T-helper 1 cell treated with Interleukin-12 subunit alpha and Interleukin-12 subunit beta and Interleukin-4 antibody, amounts not matched to agents 30 μg/mL and 1 μg/mL, for 36 hours (primary cell): Measurements from ENCODE around the gene SERTAD3.
A peak's percentile ranks its signal among the peaks of the same experiment; 100 is the strongest.
"Not testable (repeated sequence)": the region's sequence is repeated elsewhere in the genome, so short reads cannot be mapped to it uniquely, and the experiment has no call there.

Experiments used
- H3K27ac Mint-ChIP-seq: one replicate; pipeline ENCODE4 v1.8.0; 2021; ENCODE audit warnings: mild to moderate bottlenecking, mixed read lengths
- H3K27me3 Mint-ChIP-seq: one replicate; pipeline ENCODE4 v1.8.0; 2021; ENCODE audit warnings: low read depth, mixed read lengths
- H3K36me3 Mint-ChIP-seq: one replicate; pipeline ENCODE4 v1.8.0; 2021; ENCODE audit warnings: low read depth, mixed read lengths
- H3K4me1 Mint-ChIP-seq: one replicate; pipeline ENCODE4 v1.8.0; 2021; ENCODE audit warnings: low read depth, mixed read lengths
- H3K4me3 Mint-ChIP-seq: one replicate; pipeline ENCODE4 v1.8.0; 2021; ENCODE audit warnings: mild to moderate bottlenecking, moderate library complexity, mixed read lengths
- H3K9me3 Mint-ChIP-seq: one replicate; pipeline ENCODE4 v1.8.0; 2021; ENCODE audit warnings: mixed read lengths

SERTAD3 gene

GRCh38 chr19:40445780-40446262 lies 1.7 kb upstream of the SERTAD3 start:
- Mint-ChIP-seq H3K27me3 (no peaks in the 10 kb centered on the region), H3K36me3 (peaks cover 11% of the 10 kb centered on the region), H3K9me3 (no peaks in the 10 kb centered on the region), H3K4me3 (peak overlapping the region; percentile 67), H3K27ac (peak overlapping the region; percentile 41), H3K4me1 (peaks cover 13% of the 10 kb centered on the region)

- Mint-ChIP-seq H3K4me3 (peak overlapping the region; percentile 100), H3K27ac (peak overlapping the region; percentile 90), H3K9me3 (no peaks in the 10 kb centered on the region), H3K27me3 (no peaks in the 10 kb centered on the region), H3K4me1 (peaks cover 13% of the 10 kb centered on the region), H3K36me3 (peaks cover 13% of the 10 kb centered on the region)
These were observed 734 bp upstream of the SERTAD3 start for GRCh38 chr19:40444825-40445312.

GRCh38 chr19:40443131-40443999 lies 770 bp downstream of the SERTAD3 start:
- H3K36me3 Mint-ChIP-seq: peaks cover 11% of the 10 kb centered on the region
- H3K9me3 Mint-ChIP-seq: no peaks in the 10 kb centered on the region
- H3K4me3 Mint-ChIP-seq: peak overlapping the region; percentile 100
- peak overlapping the region; percentile 99 for H3K27ac Mint-ChIP-seq
- no peaks in the 10 kb centered on the region for H3K27me3 Mint-ChIP-seq
- H3K4me1 Mint-ChIP-seq: peaks cover 17% of the 10 kb centered on the region

- no peaks in the 10 kb centered on the region for H3K27me3 Mint-ChIP-seq
These were observed 1.6 kb downstream of the SERTAD3 start for GRCh38 chr19:40442328-40443130.

GRCh38 chr19:40441719-40442253 lies 2.3 kb downstream of the SERTAD3 start:
- peaks cover 11% of the 10 kb centered on the region for H3K36me3 Mint-ChIP-seq
- H3K27ac Mint-ChIP-seq: no peak overlapping the region
- H3K4me3 Mint-ChIP-seq: peak overlapping the region; percentile 100
- H3K4me1 Mint-ChIP-seq: peaks cover 17% of the 10 kb centered on the region
- no peaks in the 10 kb centered on the region for H3K9me3 Mint-ChIP-seq
- no peaks in the 10 kb centered on the region for H3K27me3 Mint-ChIP-seq

More at GRCh38 chr19:40442328-40443130, 1.6 kb downstream of the SERTAD3 start:
- H3K4me3 Mint-ChIP-seq: peak overlapping the region; percentile 100
- H3K4me1 Mint-ChIP-seq: peaks cover 17% of the 10 kb centered on the region
- H3K36me3 Mint-ChIP-seq: peaks cover 11% of the 10 kb centered on the region
- peak overlapping the region; percentile 99 for H3K27ac Mint-ChIP-seq
- no peaks in the 10 kb centered on the region for H3K9me3 Mint-ChIP-seq

- H3K4me3 Mint-ChIP-seq: no peak overlapping the region
- no peak overlapping the region for H3K27ac Mint-ChIP-seq
- H3K36me3 Mint-ChIP-seq: peaks cover 10% of the 10 kb centered on the region
- H3K27me3 Mint-ChIP-seq: no peaks in the 10 kb centered on the region
- H3K4me1 Mint-ChIP-seq: peaks cover 19% of the 10 kb centered on the region
- no peaks in the 10 kb centered on the region for H3K9me3 Mint-ChIP-seq
These were observed 5.9 kb downstream of the SERTAD3 start for GRCh38 chr19:40438284-40438683.

GRCh38 chr19:40433391-40434216 lies 10.5 kb downstream of the SERTAD3 start:
- no peaks in the 10 kb centered on the region for H3K9me3 Mint-ChIP-seq
- peaks cover 9% of the 10 kb centered on the region for H3K4me1 Mint-ChIP-seq
- peaks cover 1% of the 10 kb centered on the region for H3K36me3 Mint-ChIP-seq
- no peaks in the 10 kb centered on the region for H3K27me3 Mint-ChIP-seq
- H3K4me3 Mint-ChIP-seq: peak overlapping the region; percentile 95
- H3K27ac Mint-ChIP-seq: peak overlapping the region; percentile 99

- not testable (repeated sequence) for H3K4me1 Mint-ChIP-seq, H3K9me3 Mint-ChIP-seq, H3K27me3 Mint-ChIP-seq, H3K36me3 Mint-ChIP-seq
- Mint-ChIP-seq H3K27ac (peak overlapping the region; percentile 99), H3K4me3 (peak overlapping the region; percentile 95)
These were observed 11.4 kb downstream of the SERTAD3 start for GRCh38 chr19:40432760-40433159.

GRCh38 chr19:40431698-40432097 lies 12.4 kb downstream of the SERTAD3 start:
- no peaks in the 10 kb centered on the region for H3K9me3 Mint-ChIP-seq
- peak overlapping the region; percentile 31 for H3K4me3 Mint-ChIP-seq
- H3K27me3 Mint-ChIP-seq: no peaks in the 10 kb centered on the region
- no peak overlapping the region for H3K27ac Mint-ChIP-seq
- peaks cover 1% of the 10 kb centered on the region for H3K36me3 Mint-ChIP-seq
- H3K4me1 Mint-ChIP-seq: peaks cover 9% of the 10 kb centered on the region

GRCh38 chr19:40430242-40430641 lies 13.9 kb downstream of the SERTAD3 start:
- not testable (repeated sequence) for H3K9me3 Mint-ChIP-seq, H3K27me3 Mint-ChIP-seq, H3K36me3 Mint-ChIP-seq, H3K27ac Mint-ChIP-seq, H3K4me3 Mint-ChIP-seq, H3K4me1 Mint-ChIP-seq

- H3K4me1 Mint-ChIP-seq, H3K27ac Mint-ChIP-seq, H3K36me3 Mint-ChIP-seq, H3K9me3 Mint-ChIP-seq, H3K4me3 Mint-ChIP-seq, H3K27me3 Mint-ChIP-seq: not testable (repeated sequence)
These were observed 15.9 kb downstream of the SERTAD3 start for GRCh38 chr19:40428197-40428596.

GRCh38 chr19:40425450-40426287 lies 18.5 kb downstream of the SERTAD3 start, which contains the start of gene SERTAD1:
Gene SERTAD1, minus strand, starts transcription at chr19:40425992. Its CDS starts 2,446 bp downstream, at chr19:40423546.
- no peaks in the 10 kb centered on the region for H3K27me3 Mint-ChIP-seq
- H3K27ac Mint-ChIP-seq: peak within 1 kb of the TSS; percentile 96
- peaks cover 10% of the 10 kb centered on the region for H3K36me3 Mint-ChIP-seq
- H3K9me3 Mint-ChIP-seq: no peaks in the 10 kb centered on the region
- peak within 1 kb of the TSS; percentile 94 for H3K4me3 Mint-ChIP-seq
- peaks cover 17% of the 10 kb centered on the region for H3K4me1 Mint-ChIP-seq
